Osteocyte (in vitro differentiated cells): ENCODE results near the gene DCAF15. TPM values are rescaled to one million over a fixed set of nuclear protein-coding genes. Genes with fewer than 3 reads are reported as not detected.
"Not testable (repeated sequence)": the region's sequence is repeated elsewhere in the genome, so short reads cannot be mapped to it uniquely, and the experiment has no call there.

Source experiments
- DNase-seq: peaks from one replicate; pipeline ENCODE4 v3.0.0; 2021; ENCODE audit warnings: mixed read lengths; ENCODE audit not compliant: unreplicated experiment; ENCODE audit errors: extremely low spot score
- H3K27ac Mint-ChIP-seq: one replicate; pipeline ENCODE4 v1.8.0; 2021; ENCODE audit warnings: mild to moderate bottlenecking, mixed read lengths; ENCODE audit not compliant: unreplicated experiment
- H3K27me3 Mint-ChIP-seq: one replicate; pipeline ENCODE4 v1.8.0; 2021; ENCODE audit warnings: mixed read lengths; ENCODE audit not compliant: unreplicated experiment
- H3K36me3 Mint-ChIP-seq: one replicate; pipeline ENCODE4 v1.8.0; 2021; ENCODE audit warnings: mixed read lengths; ENCODE audit not compliant: unreplicated experiment
- H3K4me1 Mint-ChIP-seq: one replicate; pipeline ENCODE4 v1.8.0; 2021; ENCODE audit warnings: mixed read lengths; ENCODE audit not compliant: unreplicated experiment
- H3K4me3 Mint-ChIP-seq: one replicate; pipeline ENCODE4 v1.8.0; 2021; ENCODE audit warnings: mild to moderate bottlenecking, moderate library complexity, mixed read lengths; ENCODE audit not compliant: unreplicated experiment
- H3K9me3 Mint-ChIP-seq: one replicate; pipeline ENCODE4 v1.8.0; 2021; ENCODE audit warnings: mixed read lengths; ENCODE audit not compliant: unreplicated experiment
- CTCF ChIP-seq: fragments of 200-600 bp; sonication (generic); IDR thresholded peaks from 2 replicates; pipeline ENCODE4 v1.5.0; 2021; ENCODE audit warnings: antibody characterized with exemption, mild to moderate bottlenecking, moderate library complexity
- total RNA-seq: library from RNA; stranded (reverse); gene quantifications from 2 replicates; pipeline ENCODE4 v1.2.1, GENCODE V29; 2021

DCAF15 gene
- total RNA-seq, 1 donor from 2014 or later = 29.3 TPM

DNA sequence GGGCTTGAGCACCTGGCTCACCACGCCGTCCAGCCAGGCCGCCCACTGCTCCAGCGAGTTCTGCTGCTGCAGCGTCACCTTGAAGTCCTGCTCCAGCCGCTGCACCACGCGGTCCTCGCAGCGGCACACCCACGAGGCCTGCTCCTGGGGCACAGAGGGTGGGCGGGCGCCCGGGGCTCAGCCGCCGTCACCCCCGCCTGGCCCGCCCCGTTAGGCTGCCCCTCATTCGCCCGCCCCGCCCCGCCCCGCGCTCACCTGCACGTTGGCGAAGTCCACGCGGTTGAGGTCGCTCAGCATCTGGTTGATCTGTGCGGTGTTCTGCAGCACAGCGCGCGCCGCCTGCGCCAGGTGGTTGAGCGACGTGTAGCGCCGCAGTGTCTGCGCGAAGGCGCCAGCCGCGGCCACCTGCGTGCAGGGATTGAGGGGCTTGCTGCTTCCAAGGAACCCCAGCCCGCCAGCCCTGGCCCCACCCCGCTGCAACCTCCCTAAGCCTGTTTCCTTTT is 11.3 kb downstream of the DCAF15 start:
- Mint-ChIP-seq H3K36me3 (peaks cover 11% of the 10 kb centered on the region), H3K9me3 (no peaks in the 10 kb centered on the region), H3K27me3 (no peaks in the 10 kb centered on the region), H3K4me3 (no peak overlapping the region), H3K27ac (no peak overlapping the region), H3K4me1 (peaks cover 3% of the 10 kb centered on the region)
- TF ChIP-seq CTCF = no peak
- DNase-seq = no peak

DNA sequence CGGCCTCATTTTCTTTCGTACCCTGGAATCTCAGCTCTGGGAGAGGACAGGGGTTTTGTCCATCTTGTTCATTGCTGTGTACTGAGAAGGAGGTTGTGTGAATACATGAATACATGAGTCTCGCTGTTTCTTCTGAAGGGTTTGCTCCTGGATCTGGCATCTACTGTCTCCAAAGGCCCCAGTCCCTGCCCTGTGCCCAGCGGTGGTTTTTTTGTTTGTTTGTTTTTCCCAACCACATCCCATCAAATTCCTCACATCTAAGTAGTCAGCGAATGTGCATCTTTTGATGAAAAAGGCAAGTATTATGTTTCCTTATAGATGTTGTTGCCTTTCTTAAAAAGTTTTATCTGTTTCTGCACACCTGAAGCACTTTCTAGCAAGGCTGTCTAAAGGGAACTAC is 12.5 kb downstream of the DCAF15 start:
- no peaks in the 10 kb centered on the region for H3K9me3 Mint-ChIP-seq
- peaks cover 16% of the 10 kb centered on the region for H3K36me3 Mint-ChIP-seq
- TF ChIP-seq CTCF = no peak
- H3K4me3 Mint-ChIP-seq = no peak overlapping the region
- DNase-seq = no peak
- no peak overlapping the region for H3K27ac Mint-ChIP-seq
- peaks cover 3% of the 10 kb centered on the region for H3K4me1 Mint-ChIP-seq
- H3K27me3 Mint-ChIP-seq = no peaks in the 10 kb centered on the region

GRCh38 chr19:13965377-13965896 is 13.1 kb downstream of the DCAF15 start:
- Mint-ChIP-seq H3K4me3 (no peak overlapping the region), H3K27me3 (no peaks in the 10 kb centered on the region), H3K27ac (no peak overlapping the region), H3K9me3 (no peaks in the 10 kb centered on the region), H3K36me3 (peaks cover 16% of the 10 kb centered on the region), H3K4me1 (peaks cover 3% of the 10 kb centered on the region)
- TF ChIP-seq CTCF = no peak
- DNase-seq = no peak

DNA sequence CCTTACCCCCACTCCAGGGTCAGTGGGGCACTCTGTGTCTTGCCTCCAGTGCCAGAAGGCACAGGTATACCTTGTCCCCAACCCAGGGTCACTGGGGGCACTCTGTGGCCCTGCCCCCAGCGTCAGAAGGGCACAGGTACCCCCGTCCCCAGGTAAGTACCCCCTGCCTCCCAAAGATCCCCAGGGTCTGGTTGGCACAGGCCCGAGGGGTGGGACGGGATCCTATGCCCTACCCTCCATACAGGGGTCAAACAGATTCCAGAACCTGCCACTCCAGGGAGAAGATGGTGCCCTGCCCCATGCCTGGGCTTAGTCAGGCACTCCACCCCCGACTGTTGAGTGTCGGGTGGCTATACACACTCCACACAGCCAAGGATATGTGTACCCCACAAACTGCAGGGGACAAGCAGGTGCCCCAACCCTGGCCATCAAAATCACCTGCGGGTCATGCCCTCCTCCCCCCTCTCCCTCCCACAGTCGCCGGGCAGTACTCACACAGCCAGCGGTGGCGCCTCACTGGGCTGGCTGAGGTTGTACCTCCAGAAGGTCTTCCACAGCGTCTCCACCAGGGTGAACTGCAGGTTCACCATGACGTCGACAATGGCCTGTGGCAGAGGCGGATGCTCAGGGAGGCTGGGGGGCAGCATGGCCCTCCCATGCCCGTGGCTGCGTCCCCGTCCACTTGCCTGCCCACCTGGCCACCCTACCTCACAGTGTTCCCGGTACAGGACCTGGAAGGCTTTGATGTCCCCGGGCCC is 13.8 kb downstream of the DCAF15 start:
- no peak overlapping the region for H3K4me3 Mint-ChIP-seq
- H3K27ac Mint-ChIP-seq = no peak overlapping the region
- peaks cover 16% of the 10 kb centered on the region for H3K36me3 Mint-ChIP-seq
- H3K4me1 Mint-ChIP-seq = peaks cover 3% of the 10 kb centered on the region
- H3K27me3 Mint-ChIP-seq = no peaks in the 10 kb centered on the region
- H3K9me3 Mint-ChIP-seq = no peaks in the 10 kb centered on the region
- no peak for DNase-seq
- TF ChIP-seq CTCF = no peak

DNA sequence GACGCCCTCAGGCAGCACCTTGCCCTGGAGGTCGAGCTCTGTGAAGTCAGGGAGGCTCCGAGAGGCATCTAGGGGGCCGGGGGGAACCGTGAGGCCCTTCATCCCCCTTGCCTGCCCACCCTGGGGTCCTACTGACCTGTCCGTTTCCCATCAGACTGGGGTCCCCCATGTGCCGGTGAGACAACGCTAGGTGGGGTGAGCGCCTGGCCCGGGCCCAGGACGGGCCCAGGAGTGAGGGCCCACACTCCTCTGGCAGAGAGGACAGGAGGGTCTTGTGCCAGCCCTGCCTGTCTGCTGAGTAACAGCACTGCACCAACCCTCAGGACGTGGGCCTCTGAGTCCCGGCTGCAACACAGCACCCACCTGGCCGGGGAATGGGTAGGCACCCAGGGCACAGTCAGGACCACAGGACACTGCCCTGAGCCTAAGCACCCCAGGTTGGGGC is 14.4 kb downstream of the DCAF15 start:
- DNase-seq = no peak
- TF ChIP-seq CTCF = no peak
- no peak overlapping the region for H3K4me3 Mint-ChIP-seq
- no peaks in the 10 kb centered on the region for H3K9me3 Mint-ChIP-seq
- peaks cover 3% of the 10 kb centered on the region for H3K4me1 Mint-ChIP-seq
- H3K27me3 Mint-ChIP-seq = no peaks in the 10 kb centered on the region
- H3K27ac Mint-ChIP-seq = no peak overlapping the region
- peaks cover 11% of the 10 kb centered on the region for H3K36me3 Mint-ChIP-seq

- H3K4me1 Mint-ChIP-seq = not testable (repeated sequence)
These were observed 14.9 kb downstream of the DCAF15 start for GRCh38 chr19:13967206-13967605.

More at GRCh38 chr19:13967206-13967605, 14.9 kb downstream of the DCAF15 start:
- not testable (repeated sequence) for H3K27ac Mint-ChIP-seq, DNase-seq, H3K27me3 Mint-ChIP-seq, H3K9me3 Mint-ChIP-seq, H3K4me3 Mint-ChIP-seq
- peaks cover 11% of the 10 kb centered on the region for H3K36me3 Mint-ChIP-seq
